CD14-positive monocyte (primary cell): ENCODE results near the gene CISTR. TPM values are rescaled to one million over a fixed set of nuclear protein-coding genes. Genes with fewer than 3 reads are reported as not detected.

ENCODE experiments used
- DNase-seq, 3 donors: peaks; one replicate each; pipeline ENCODE4 v3.0.0-alpha.2; 2011 to 2022
- H2AFZ ChIP-seq: 2 replicates; pipeline ENCODE4 v1.6.0; 2012; ENCODE audit warnings: mild to moderate bottlenecking, low read depth, low read length, inconsistent platforms; ENCODE audit not compliant: insufficient read depth, poor library complexity, severe bottlenecking
- H3K27ac ChIP-seq, 2 donors: 1 replicate in 1 of 2; 2 replicates in 1 of 2; pipeline ENCODE4 v1.5.1; 2012 to 2013; ENCODE audit warnings: low read length in 2 of 2, control low read depth in 1 of 2, inconsistent platforms in 1 of 2, low read depth in 1 of 2, mild to moderate bottlenecking in 1 of 2
- H3K27me3 ChIP-seq, 2 donors: one replicate each; pipeline versions ENCODE4 v1.6.0 to v1.6.1; 2011 to 2013; ENCODE audit warnings: low read length in 2 of 2; ENCODE audit not compliant: control insufficient read depth in 2 of 2, insufficient read depth in 2 of 2
- H3K36me3 ChIP-seq, 2 donors: replicated peaks in 1 of 2; 1 replicate in 1 of 2; 2 replicates in 1 of 2; pipeline versions ENCODE4 v1.5.1 to v1.6.1; 2012 to 2013; ENCODE audit warnings: low read length in 2 of 2, control low read depth in 1 of 2, inconsistent platforms in 1 of 2, mild to moderate bottlenecking in 1 of 2; ENCODE audit not compliant: insufficient read depth in 2 of 2, control insufficient read depth in 1 of 2
- H3K4me1 ChIP-seq, 2 donors: 1 replicate in 1 of 2; 2 replicates in 1 of 2; pipeline versions ENCODE4 v1.5.1 to v1.6.1; 2012 to 2013; ENCODE audit warnings: low read length in 2 of 2, control low read depth in 1 of 2, inconsistent platforms in 1 of 2, mild to moderate bottlenecking in 1 of 2, moderate library complexity in 1 of 2; ENCODE audit not compliant: insufficient read depth in 2 of 2, control insufficient read depth in 1 of 2
- H3K4me2 ChIP-seq: replicated peaks from 2 replicates; pipeline ENCODE3; 2012; ENCODE audit warnings: low read length, moderate library complexity, mild to moderate bottlenecking; ENCODE audit not compliant: poor library complexity, severe bottlenecking; ENCODE audit errors: extremely low read depth
- H3K4me3 ChIP-seq, 3 experiments: fragments of 200-600 bp in 1 of 3; sonication (generic) in 1 of 3; replicated peaks in 1 of 3; 1 replicate in 2 of 3; 2 replicates in 1 of 3; pipeline ENCODE4 v1.5.1; 2011 to 2013; ENCODE audit warnings: low read length in 3 of 3, mild to moderate bottlenecking in 3 of 3, control low read depth in 2 of 3, low read depth in 2 of 3, inconsistent platforms in 1 of 3, moderate library complexity in 1 of 3
- H3K79me2 ChIP-seq: 2 replicates; pipeline ENCODE4 v1.6.0; 2012; ENCODE audit warnings: mild to moderate bottlenecking, control low read depth, inconsistent platforms, low read length, moderate library complexity; ENCODE audit not compliant: insufficient read depth
- H3K9ac ChIP-seq: 2 replicates; pipeline ENCODE4 v1.6.0; 2017; ENCODE audit warnings: low read length, mild to moderate bottlenecking; ENCODE audit not compliant: insufficient read depth, poor library complexity, severe bottlenecking
- H3K9me3 ChIP-seq, 2 donors: replicated peaks in 1 of 2; 1 replicate in 1 of 2; 2 replicates in 1 of 2; pipeline versions ENCODE4 v1.5.1 to v1.6.1; 2012 to 2013; ENCODE audit warnings: low read length in 2 of 2, control low read depth in 1 of 2; ENCODE audit not compliant: control insufficient read depth in 1 of 2, insufficient read depth in 1 of 2
- H4K20me1 ChIP-seq: 2 replicates; pipeline ENCODE4 v1.6.0; 2012; ENCODE audit warnings: mild to moderate bottlenecking, low read length, control low read depth, moderate library complexity; ENCODE audit not compliant: insufficient read depth
- H3K27ac Mint-ChIP-seq, 7 donors: one replicate each; pipeline ENCODE4 v1.8.0; 2020; ENCODE audit warnings: mild to moderate bottlenecking in 7 of 7, mixed read lengths in 7 of 7, moderate library complexity in 6 of 7, inconsistent platforms in 2 of 7
- H3K27me3 Mint-ChIP-seq, 3 donors: one replicate each; pipeline ENCODE4 v1.8.0; 2021 to 2022; ENCODE audit warnings: low read depth in 3 of 3, mild to moderate bottlenecking in 3 of 3, mixed read lengths in 3 of 3, moderate library complexity in 3 of 3, inconsistent platforms in 1 of 3
- H3K36me3 Mint-ChIP-seq, 2 donors: one replicate each; pipeline ENCODE4 v1.8.0; 2020; ENCODE audit warnings: mixed read lengths in 2 of 2, inconsistent platforms in 1 of 2, mild to moderate bottlenecking in 1 of 2
- H3K4me1 Mint-ChIP-seq: one replicate; pipeline ENCODE4 v1.8.0; 2020; ENCODE audit warnings: mild to moderate bottlenecking, mixed read lengths
- H3K4me3 Mint-ChIP-seq, 2 donors: one replicate each; pipeline ENCODE4 v1.8.0; 2020; ENCODE audit warnings: mild to moderate bottlenecking in 2 of 2, mixed read lengths in 2 of 2, moderate library complexity in 1 of 2
- H3K9me3 Mint-ChIP-seq, 7 donors: one replicate each; pipeline ENCODE4 v1.8.0; 2020 to 2022; ENCODE audit warnings: mixed read lengths in 7 of 7, mild to moderate bottlenecking in 6 of 7, moderate library complexity in 6 of 7, inconsistent platforms in 2 of 7
- CTCF ChIP-seq: fragments of 200-600 bp; IDR thresholded peaks from one replicate; pipeline ENCODE4 v1.8.0; 2022; ENCODE audit warnings: antibody characterized with exemption, mild to moderate bottlenecking
- WGBS: methylation state at CpG from one replicate; pipeline ENCODE4 v1.1.5; 2013; ENCODE audit warnings: missing lambda C conversion rate; ENCODE audit not compliant: insufficient coverage; 5-methylcytosine and 5-hydroxymethylcytosine counted together
- intact Hi-C, 2 donors: fragments of 100-400 bp; cut with micrococcal nuclease; formaldehyde crosslinking; loops; one replicate each; pipeline versions ENCODE4 v1.15.0 to v1.15.1; 2023
- polyA plus RNA-seq, 3 donors: library from polyadenylated mRNA; depleted of rRNA in 1 of 3; unstranded in 2 of 3; stranded (reverse) in 1 of 3; fragments of 300-500 nt in 2 of 3; fragments of >200 nt in 1 of 3; fragmentation: Illumina TruSeq in 2 of 3; gene quantifications; 1 replicate in 2 of 3; 2 replicates in 1 of 3; pipeline ENCODE4 v1.2.3, GENCODE V29; 2012 to 2021

The CISTR gene
- polyA plus RNA-seq, 3 donors: not detected

GRCh38 chr12:53785161-53785560, 33.4 kb upstream of the CISTR start:
- TF ChIP-seq CTCF: no peak
- no peak overlapping the region for H3K4me3 ChIP-seq
- peaks cover 21 to 40% of the 10 kb centered on the region in 2 donors for H3K27me3 ChIP-seq
- Mint-ChIP-seq H3K27me3 (peaks cover 46 to 84% (median 58%) of the 10 kb centered on the region in 3 donors), H3K4me1 (no peaks in the 10 kb centered on the region), H3K36me3 (no peaks in the 10 kb centered on the region), H3K27ac (peak overlapping the region in 1 of 7 donors; percentile 46), H3K4me3 (peak overlapping the region in 1 of 2 donors; percentile 12), H3K9me3 (peaks cover 0 to 4% (median 0%) of the 10 kb centered on the region in 7 donors)
- H3K4me2 ChIP-seq: no peak overlapping the region
- no peaks in the 10 kb centered on the region for H3K4me1 ChIP-seq
- intact Hi-C loops: no loop called here
- no CpG with 5 or more reads among the region's 2 CpGs for WGBS
- H3K9me3 ChIP-seq: no peaks in the 10 kb centered on the region
- H3K36me3 ChIP-seq: no peaks in the 10 kb centered on the region
- no peak overlapping the region for H2AFZ ChIP-seq
- H3K79me2 ChIP-seq: no peaks in the 10 kb centered on the region
- no peak overlapping the region for H3K9ac ChIP-seq
- no peaks in the 10 kb centered on the region for H4K20me1 ChIP-seq
- DNase-seq: no peak
- H3K27ac ChIP-seq: no peak overlapping the region

- H3K27ac ChIP-seq: no peak overlapping the region
- no peaks in the 10 kb centered on the region for H3K36me3 ChIP-seq
- Mint-ChIP-seq H3K4me3 (peak overlapping the region in 1 of 2 donors; percentile 23), H3K9me3 (peaks cover 0 to 4% (median 0%) of the 10 kb centered on the region in 7 donors), H3K36me3 (no peaks in the 10 kb centered on the region), H3K4me1 (no peaks in the 10 kb centered on the region), H3K27ac (no peak overlapping the region), H3K27me3 (peaks cover 51 to 76% (median 58%) of the 10 kb centered on the region in 3 donors)
- no peak overlapping the region for H3K4me3 ChIP-seq
- H4K20me1 ChIP-seq: no peaks in the 10 kb centered on the region
- no peak for DNase-seq
- H3K4me1 ChIP-seq: no peaks in the 10 kb centered on the region
- H3K9ac ChIP-seq: no peak overlapping the region
- TF ChIP-seq CTCF: no peak
- H3K4me2 ChIP-seq: no peak overlapping the region
- WGBS: 83% methylated on average over 7 of the region's 8 CpGs
- no peaks in the 10 kb centered on the region for H3K9me3 ChIP-seq
- peaks cover 25 to 38% of the 10 kb centered on the region in 2 donors for H3K27me3 ChIP-seq
- H3K79me2 ChIP-seq: no peaks in the 10 kb centered on the region
- intact Hi-C loops: no loop called here
- H2AFZ ChIP-seq: no peak overlapping the region
These were observed 30.4 kb upstream of the CISTR start for GRCh38 chr12:53782093-53782703.
